ENCODE results near the gene KEL.

Gene KEL

GRCh38 chr7:142999793-143000192, 37.6 kb upstream of the KEL start:
- H3K9ac ChIP-seq (ENCODE audit: low read length), result no peak overlapping the region
- DNase-seq, result no peak
- H3K79me1 ChIP-seq (replicated peaks; ENCODE audit: low read length, poor library complexity, severe bottlenecking), result no peaks in the 10 kb centered on the region

GRCh38 chr7:142998966-142999365, 36.8 kb upstream of the KEL start:
- H2AK5ac ChIP-seq (ENCODE audit: low read length, severe bottlenecking), result no peak overlapping the region
- H3K4me3 ChIP-seq (ENCODE audit: insufficient read depth in 1 of 2, low read depth in 1 of 2, low read length in 2 of 2), result no peak overlapping the region
- no peak overlapping the region for H2BK12ac ChIP-seq (ENCODE audit: low read length in 2 of 2)
- no peaks in the 10 kb centered on the region for H3K79me1 ChIP-seq (replicated peaks; ENCODE audit: low read length, poor library complexity, severe bottlenecking)
- H3K27ac ChIP-seq (ENCODE audit: low read length, poor library complexity, severe bottlenecking), result no peak overlapping the region
- H3K27me3 ChIP-seq (ENCODE audit: control insufficient read depth in 1 of 2, insufficient read depth in 1 of 2, low read length in 2 of 2), result no peaks in the 10 kb centered on the region
- no peak overlapping the region for H2AFZ ChIP-seq (ENCODE audit: low read depth, low read length)
- H4K8ac ChIP-seq (ENCODE audit: low read length), result no peak overlapping the region
- H3K23ac ChIP-seq (ENCODE audit: low read length in 2 of 2), result no peak overlapping the region
- no peaks in the 10 kb centered on the region for H3K9me3 ChIP-seq (ENCODE audit: control insufficient read depth, low read length)
- no peak overlapping the region for H3K14ac ChIP-seq (ENCODE audit: low read length in 2 of 2)
- H3K9ac ChIP-seq (ENCODE audit: low read length), result no peak overlapping the region
- H2BK120ac ChIP-seq (ENCODE audit: low read depth, low read length), result no peak overlapping the region
- no peaks in the 10 kb centered on the region for H3K36me3 ChIP-seq (ENCODE audit: control insufficient read depth in 1 of 2, insufficient read depth in 2 of 2, low read depth in 1 of 2, low read length in 2 of 2)
- no peak overlapping the region for H3K18ac ChIP-seq (ENCODE audit: low read depth in 1 of 2, low read length in 2 of 2)
- no peak overlapping the region for H2BK15ac ChIP-seq (ENCODE audit: low read depth, poor library complexity, severe bottlenecking)
- no peak overlapping the region for H2BK5ac ChIP-seq (ENCODE audit: low read depth, low read length, poor library complexity, severe bottlenecking)
- H4K91ac ChIP-seq (ENCODE audit: low read length), result no peak overlapping the region
- no peaks in the 10 kb centered on the region for H3K4me1 ChIP-seq (ENCODE audit: control insufficient read depth, insufficient read depth, low read depth, low read length)
- no peak overlapping the region for H3K4me2 ChIP-seq (ENCODE audit: low read length, poor library complexity, severe bottlenecking)
- 87% methylated on average over 5 of the region's 6 CpGs for WGBS
- DNase-seq, result no peak
- H3K4ac ChIP-seq (ENCODE audit: low read depth in 1 of 2, low read length in 2 of 2), result no peak overlapping the region

More at GRCh38 chr7:142999793-143000192, 37.6 kb upstream of the KEL start:
- H2BK12ac ChIP-seq (ENCODE audit: low read length in 2 of 2), result no peak overlapping the region
- H3K18ac ChIP-seq (ENCODE audit: low read depth in 1 of 2, low read length in 2 of 2), result no peak overlapping the region
- no peak overlapping the region for H2AK5ac ChIP-seq (ENCODE audit: low read length, severe bottlenecking)
- no peak overlapping the region for H4K8ac ChIP-seq (ENCODE audit: low read length)
- no peak overlapping the region for H3K4me2 ChIP-seq (ENCODE audit: low read length, poor library complexity, severe bottlenecking)
- no peak overlapping the region for H3K14ac ChIP-seq (ENCODE audit: low read length in 2 of 2)
- H3K27ac ChIP-seq (ENCODE audit: low read length, poor library complexity, severe bottlenecking), result no peak overlapping the region
- H3K27me3 ChIP-seq (ENCODE audit: control insufficient read depth in 1 of 2, insufficient read depth in 1 of 2, low read length in 2 of 2), result peaks cover 0 to 5% of the 10 kb centered on the region in 2 experiments
- no peaks in the 10 kb centered on the region for H3K9me3 ChIP-seq (ENCODE audit: control insufficient read depth, low read length)
- H3K4me3 ChIP-seq (ENCODE audit: insufficient read depth in 1 of 2, low read depth in 1 of 2, low read length in 2 of 2), result no peak overlapping the region
- H4K91ac ChIP-seq (ENCODE audit: low read length), result no peak overlapping the region
- no peak overlapping the region for H2AFZ ChIP-seq (ENCODE audit: low read depth, low read length)
- no peak overlapping the region for H2BK5ac ChIP-seq (ENCODE audit: low read depth, low read length, poor library complexity, severe bottlenecking)
- no peak overlapping the region for H2BK15ac ChIP-seq (ENCODE audit: low read depth, poor library complexity, severe bottlenecking)
- no peak overlapping the region for H3K4ac ChIP-seq (ENCODE audit: low read depth in 1 of 2, low read length in 2 of 2)
- no peaks in the 10 kb centered on the region for H3K4me1 ChIP-seq (ENCODE audit: control insufficient read depth, insufficient read depth, low read depth, low read length)
- no peak overlapping the region for H3K23ac ChIP-seq (ENCODE audit: low read length in 2 of 2)
- no peak overlapping the region for H2BK120ac ChIP-seq (ENCODE audit: low read depth, low read length)
- H3K36me3 ChIP-seq (ENCODE audit: control insufficient read depth in 1 of 2, insufficient read depth in 2 of 2, low read depth in 1 of 2, low read length in 2 of 2), result no peaks in the 10 kb centered on the region

DNA sequence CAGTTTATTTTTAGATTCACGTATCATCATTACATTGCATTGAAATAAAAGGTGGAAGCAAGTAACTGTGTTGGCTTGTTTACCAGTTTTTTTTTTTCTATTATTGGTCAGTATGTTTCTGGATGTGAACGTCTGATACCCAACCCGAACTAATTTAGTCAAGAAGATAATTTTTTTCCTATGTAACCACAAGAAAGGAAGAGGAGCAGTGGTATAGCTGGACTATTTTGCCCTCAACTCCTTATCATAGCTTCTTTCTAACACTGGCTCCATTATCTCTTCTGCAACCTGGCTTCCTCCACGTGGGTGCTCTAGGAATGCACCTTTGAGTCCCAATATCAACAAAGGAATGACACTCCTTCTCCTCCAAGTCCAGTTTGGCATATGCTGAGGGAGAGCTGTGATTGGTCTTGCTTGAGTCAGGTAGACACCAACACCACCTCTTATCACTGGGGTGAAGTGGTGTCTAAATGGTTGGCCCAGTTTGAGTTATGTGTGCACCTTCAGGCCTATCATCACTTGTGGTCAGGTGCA, 35.4 kb upstream of the KEL start:
- 40% methylated on average over 3 of the region's 4 CpGs for WGBS
- Histone ChIP-seq H3K4me3 (ENCODE audit: insufficient read depth in 1 of 2, low read depth in 1 of 2, low read length in 2 of 2) (no peak overlapping the region), H3K27ac (ENCODE audit: low read length, poor library complexity, severe bottlenecking) (no peak overlapping the region)

GRCh38 chr7:142992427-142992826, 30.3 kb upstream of the KEL start:
- peak overlapping the region; percentile 34 for H3K9ac ChIP-seq (ENCODE audit: low read length)
- no peaks in the 10 kb centered on the region for H3K36me3 ChIP-seq (ENCODE audit: control insufficient read depth in 1 of 2, insufficient read depth in 2 of 2, low read depth in 1 of 2, low read length in 2 of 2)
- DNase-seq, result no peak
- no peak overlapping the region for H3K18ac ChIP-seq (ENCODE audit: low read depth in 1 of 2, low read length in 2 of 2)
- H3K4ac ChIP-seq (ENCODE audit: low read depth in 1 of 2, low read length in 2 of 2), result no peak overlapping the region
- no peak overlapping the region for H3K14ac ChIP-seq (ENCODE audit: low read length in 2 of 2)
- H3K4me2 ChIP-seq (ENCODE audit: low read length, poor library complexity, severe bottlenecking), result no peak overlapping the region
- H3K79me1 ChIP-seq (replicated peaks; ENCODE audit: low read length, poor library complexity, severe bottlenecking), result no peaks in the 10 kb centered on the region
- no peak overlapping the region for H3K27ac ChIP-seq (ENCODE audit: low read length, poor library complexity, severe bottlenecking)
- H4K8ac ChIP-seq (ENCODE audit: low read length), result no peak overlapping the region
- H4K91ac ChIP-seq (ENCODE audit: low read length), result no peak overlapping the region
- WGBS, result 46% methylated on average over 2 of the region's 3 CpGs
- H2AK5ac ChIP-seq (ENCODE audit: low read length, severe bottlenecking), result no peak overlapping the region
- no peak overlapping the region for H2BK5ac ChIP-seq (ENCODE audit: low read depth, low read length, poor library complexity, severe bottlenecking)
- H3K27me3 ChIP-seq (ENCODE audit: control insufficient read depth in 1 of 2, insufficient read depth in 1 of 2, low read length in 2 of 2), result no peaks in the 10 kb centered on the region
- H2BK12ac ChIP-seq (ENCODE audit: low read length in 2 of 2), result no peak overlapping the region
- no peaks in the 10 kb centered on the region for H3K9me3 ChIP-seq (ENCODE audit: control insufficient read depth, low read length)
- no peaks in the 10 kb centered on the region for H3K4me1 ChIP-seq (ENCODE audit: control insufficient read depth, insufficient read depth, low read depth, low read length)
- no peak overlapping the region for H2AFZ ChIP-seq (ENCODE audit: low read depth, low read length)
- H3K4me3 ChIP-seq (ENCODE audit: insufficient read depth in 1 of 2, low read depth in 1 of 2, low read length in 2 of 2), result peak overlapping the region in 1 of 2 experiments; percentile 50
- H2BK15ac ChIP-seq (ENCODE audit: low read depth, poor library complexity, severe bottlenecking), result no peak overlapping the region
- no peak overlapping the region for H2BK120ac ChIP-seq (ENCODE audit: low read depth, low read length)
- H3K23ac ChIP-seq (ENCODE audit: low read length in 2 of 2), result no peak overlapping the region

More for the DNA sequence above, 35.4 kb upstream of the KEL start:
- H3K4me2 ChIP-seq (ENCODE audit: low read length, poor library complexity, severe bottlenecking), result no peak overlapping the region
- H2BK5ac ChIP-seq (ENCODE audit: low read depth, low read length, poor library complexity, severe bottlenecking), result no peak overlapping the region
- DNase-seq, result no peak
- H3K14ac ChIP-seq (ENCODE audit: low read length in 2 of 2), result no peak overlapping the region
- no peak overlapping the region for H4K8ac ChIP-seq (ENCODE audit: low read length)
- H2BK120ac ChIP-seq (ENCODE audit: low read depth, low read length), result no peak overlapping the region
- H3K23ac ChIP-seq (ENCODE audit: low read length in 2 of 2), result no peak overlapping the region
- no peak overlapping the region for H3K18ac ChIP-seq (ENCODE audit: low read depth in 1 of 2, low read length in 2 of 2)
- H3K4ac ChIP-seq (ENCODE audit: low read depth in 1 of 2, low read length in 2 of 2), result no peak overlapping the region
- H3K9me3 ChIP-seq (ENCODE audit: control insufficient read depth, low read length), result no peaks in the 10 kb centered on the region
- H3K36me3 ChIP-seq (ENCODE audit: control insufficient read depth in 1 of 2, insufficient read depth in 2 of 2, low read depth in 1 of 2, low read length in 2 of 2), result no peaks in the 10 kb centered on the region
- no peak overlapping the region for H2BK15ac ChIP-seq (ENCODE audit: low read depth, poor library complexity, severe bottlenecking)
- no peak overlapping the region for H3K9ac ChIP-seq (ENCODE audit: low read length)
- no peaks in the 10 kb centered on the region for H3K79me1 ChIP-seq (replicated peaks; ENCODE audit: low read length, poor library complexity, severe bottlenecking)
- no peak overlapping the region for H4K91ac ChIP-seq (ENCODE audit: low read length)
- no peak overlapping the region for H2AK5ac ChIP-seq (ENCODE audit: low read length, severe bottlenecking)
- no peak overlapping the region for H2AFZ ChIP-seq (ENCODE audit: low read depth, low read length)
- H3K4me1 ChIP-seq (ENCODE audit: control insufficient read depth, insufficient read depth, low read depth, low read length), result no peaks in the 10 kb centered on the region
- H2BK12ac ChIP-seq (ENCODE audit: low read length in 2 of 2), result no peak overlapping the region
- H3K27me3 ChIP-seq (ENCODE audit: control insufficient read depth in 1 of 2, insufficient read depth in 1 of 2, low read length in 2 of 2), result no peaks in the 10 kb centered on the region

Measured in mesenchymal stem cell (in vitro differentiated cells and primary cell).